CD14-positive monocyte (primary cell): ENCODE results near the gene IGF2BP2. TPM values are rescaled to one million over a fixed set of nuclear protein-coding genes. Genes with fewer than 3 reads are reported as not detected.

Source experiments
- DNase-seq, 3 donors: peaks; one replicate each; pipeline ENCODE4 v3.0.0-alpha.2; 2011 to 2022
- H2AFZ ChIP-seq: 2 replicates; pipeline ENCODE4 v1.6.0; 2012; ENCODE audit warnings: mild to moderate bottlenecking, low read depth, low read length, inconsistent platforms; ENCODE audit not compliant: insufficient read depth, poor library complexity, severe bottlenecking
- H3K27ac ChIP-seq, 2 donors: 1 replicate in 1 of 2; 2 replicates in 1 of 2; pipeline ENCODE4 v1.5.1; 2012 to 2013; ENCODE audit warnings: low read length in 2 of 2, control low read depth in 1 of 2, inconsistent platforms in 1 of 2, low read depth in 1 of 2, mild to moderate bottlenecking in 1 of 2
- H3K27me3 ChIP-seq, 2 donors: one replicate each; pipeline versions ENCODE4 v1.6.0 to v1.6.1; 2011 to 2013; ENCODE audit warnings: low read length in 2 of 2; ENCODE audit not compliant: control insufficient read depth in 2 of 2, insufficient read depth in 2 of 2
- H3K36me3 ChIP-seq, 2 donors: replicated peaks in 1 of 2; 1 replicate in 1 of 2; 2 replicates in 1 of 2; pipeline versions ENCODE4 v1.5.1 to v1.6.1; 2012 to 2013; ENCODE audit warnings: low read length in 2 of 2, control low read depth in 1 of 2, inconsistent platforms in 1 of 2, mild to moderate bottlenecking in 1 of 2; ENCODE audit not compliant: insufficient read depth in 2 of 2, control insufficient read depth in 1 of 2
- H3K4me1 ChIP-seq, 2 donors: 1 replicate in 1 of 2; 2 replicates in 1 of 2; pipeline versions ENCODE4 v1.5.1 to v1.6.1; 2012 to 2013; ENCODE audit warnings: low read length in 2 of 2, control low read depth in 1 of 2, inconsistent platforms in 1 of 2, mild to moderate bottlenecking in 1 of 2, moderate library complexity in 1 of 2; ENCODE audit not compliant: insufficient read depth in 2 of 2, control insufficient read depth in 1 of 2
- H3K4me2 ChIP-seq: replicated peaks from 2 replicates; pipeline ENCODE3; 2012; ENCODE audit warnings: low read length, moderate library complexity, mild to moderate bottlenecking; ENCODE audit not compliant: poor library complexity, severe bottlenecking; ENCODE audit errors: extremely low read depth
- H3K4me3 ChIP-seq, 3 experiments: fragments of 200-600 bp in 1 of 3; sonication (generic) in 1 of 3; replicated peaks in 1 of 3; 1 replicate in 2 of 3; 2 replicates in 1 of 3; pipeline ENCODE4 v1.5.1; 2011 to 2013; ENCODE audit warnings: low read length in 3 of 3, mild to moderate bottlenecking in 3 of 3, control low read depth in 2 of 3, low read depth in 2 of 3, inconsistent platforms in 1 of 3, moderate library complexity in 1 of 3
- H3K79me2 ChIP-seq: 2 replicates; pipeline ENCODE4 v1.6.0; 2012; ENCODE audit warnings: mild to moderate bottlenecking, control low read depth, inconsistent platforms, low read length, moderate library complexity; ENCODE audit not compliant: insufficient read depth
- H3K9ac ChIP-seq: 2 replicates; pipeline ENCODE4 v1.6.0; 2017; ENCODE audit warnings: low read length, mild to moderate bottlenecking; ENCODE audit not compliant: insufficient read depth, poor library complexity, severe bottlenecking
- H3K9me3 ChIP-seq, 2 donors: replicated peaks in 1 of 2; 1 replicate in 1 of 2; 2 replicates in 1 of 2; pipeline versions ENCODE4 v1.5.1 to v1.6.1; 2012 to 2013; ENCODE audit warnings: low read length in 2 of 2, control low read depth in 1 of 2; ENCODE audit not compliant: control insufficient read depth in 1 of 2, insufficient read depth in 1 of 2
- H4K20me1 ChIP-seq: 2 replicates; pipeline ENCODE4 v1.6.0; 2012; ENCODE audit warnings: mild to moderate bottlenecking, low read length, control low read depth, moderate library complexity; ENCODE audit not compliant: insufficient read depth
- H3K27ac Mint-ChIP-seq, 7 donors: one replicate each; pipeline ENCODE4 v1.8.0; 2020; ENCODE audit warnings: mild to moderate bottlenecking in 7 of 7, mixed read lengths in 7 of 7, moderate library complexity in 6 of 7, inconsistent platforms in 2 of 7
- H3K27me3 Mint-ChIP-seq, 3 donors: one replicate each; pipeline ENCODE4 v1.8.0; 2021 to 2022; ENCODE audit warnings: low read depth in 3 of 3, mild to moderate bottlenecking in 3 of 3, mixed read lengths in 3 of 3, moderate library complexity in 3 of 3, inconsistent platforms in 1 of 3
- H3K36me3 Mint-ChIP-seq, 2 donors: one replicate each; pipeline ENCODE4 v1.8.0; 2020; ENCODE audit warnings: mixed read lengths in 2 of 2, inconsistent platforms in 1 of 2, mild to moderate bottlenecking in 1 of 2
- H3K4me1 Mint-ChIP-seq: one replicate; pipeline ENCODE4 v1.8.0; 2020; ENCODE audit warnings: mild to moderate bottlenecking, mixed read lengths
- H3K4me3 Mint-ChIP-seq, 2 donors: one replicate each; pipeline ENCODE4 v1.8.0; 2020; ENCODE audit warnings: mild to moderate bottlenecking in 2 of 2, mixed read lengths in 2 of 2, moderate library complexity in 1 of 2
- H3K9me3 Mint-ChIP-seq, 7 donors: one replicate each; pipeline ENCODE4 v1.8.0; 2020 to 2022; ENCODE audit warnings: mixed read lengths in 7 of 7, mild to moderate bottlenecking in 6 of 7, moderate library complexity in 6 of 7, inconsistent platforms in 2 of 7
- WGBS: methylation state at CpG from one replicate; pipeline ENCODE4 v1.1.5; 2013; ENCODE audit warnings: missing lambda C conversion rate; ENCODE audit not compliant: insufficient coverage; 5-methylcytosine and 5-hydroxymethylcytosine counted together
- intact Hi-C, 2 donors: fragments of 100-400 bp; cut with micrococcal nuclease; formaldehyde crosslinking; loops; one replicate each; pipeline versions ENCODE4 v1.15.0 to v1.15.1; 2023
- polyA plus RNA-seq, 3 donors: library from polyadenylated mRNA; depleted of rRNA in 1 of 3; unstranded in 2 of 3; stranded (reverse) in 1 of 3; fragments of 300-500 nt in 2 of 3; fragments of >200 nt in 1 of 3; fragmentation: Illumina TruSeq in 2 of 3; gene quantifications; 1 replicate in 2 of 3; 2 replicates in 1 of 3; pipeline ENCODE4 v1.2.3, GENCODE V29; 2012 to 2021
- TF ChIP-seq, protein P1 (sequence below): fragments of 200-600 bp; IDR thresholded peaks from one replicate; pipeline ENCODE4 v1.8.0; 2022; ENCODE audit warnings: antibody characterized with exemption, mild to moderate bottlenecking

Gene IGF2BP2
- polyA plus RNA-seq, 3 donors = 0.78 to 2.8 (median 1.00) TPM

DNA sequence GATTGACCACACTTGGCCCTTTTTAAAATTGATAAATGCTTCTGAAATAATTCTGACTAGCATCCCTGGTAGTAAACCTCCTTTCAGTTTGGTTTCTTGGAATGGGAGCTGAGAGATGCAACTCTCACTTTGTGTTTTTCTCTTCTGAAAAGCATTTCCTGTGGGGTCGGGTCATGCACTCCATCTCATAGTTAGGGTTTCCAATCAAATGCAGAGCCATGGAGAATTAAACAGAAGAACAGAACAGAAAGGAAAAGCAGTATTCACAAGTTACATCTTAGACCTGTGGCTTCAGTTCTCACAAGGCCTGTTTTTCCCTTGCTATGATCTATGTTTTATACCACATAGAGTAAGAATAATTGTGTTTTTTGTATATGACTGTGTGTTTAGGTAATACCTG is 199.1 kb downstream of the IGF2BP2 start:
- H3K4me3 Mint-ChIP-seq = no peak overlapping the region
- no peak for DNase-seq
- no peak overlapping the region for H3K4me3 ChIP-seq
- no peak overlapping the region for H3K4me2 ChIP-seq
- no peak overlapping the region for H2AFZ ChIP-seq
- peaks cover 65 to 83% of the 10 kb centered on the region in 2 donors for H3K36me3 Mint-ChIP-seq
- no peaks in the 10 kb centered on the region for H4K20me1 ChIP-seq
- H3K27ac ChIP-seq = no peak overlapping the region
- H3K9ac ChIP-seq = no peak overlapping the region
- TF ChIP-seq, protein P1, sequence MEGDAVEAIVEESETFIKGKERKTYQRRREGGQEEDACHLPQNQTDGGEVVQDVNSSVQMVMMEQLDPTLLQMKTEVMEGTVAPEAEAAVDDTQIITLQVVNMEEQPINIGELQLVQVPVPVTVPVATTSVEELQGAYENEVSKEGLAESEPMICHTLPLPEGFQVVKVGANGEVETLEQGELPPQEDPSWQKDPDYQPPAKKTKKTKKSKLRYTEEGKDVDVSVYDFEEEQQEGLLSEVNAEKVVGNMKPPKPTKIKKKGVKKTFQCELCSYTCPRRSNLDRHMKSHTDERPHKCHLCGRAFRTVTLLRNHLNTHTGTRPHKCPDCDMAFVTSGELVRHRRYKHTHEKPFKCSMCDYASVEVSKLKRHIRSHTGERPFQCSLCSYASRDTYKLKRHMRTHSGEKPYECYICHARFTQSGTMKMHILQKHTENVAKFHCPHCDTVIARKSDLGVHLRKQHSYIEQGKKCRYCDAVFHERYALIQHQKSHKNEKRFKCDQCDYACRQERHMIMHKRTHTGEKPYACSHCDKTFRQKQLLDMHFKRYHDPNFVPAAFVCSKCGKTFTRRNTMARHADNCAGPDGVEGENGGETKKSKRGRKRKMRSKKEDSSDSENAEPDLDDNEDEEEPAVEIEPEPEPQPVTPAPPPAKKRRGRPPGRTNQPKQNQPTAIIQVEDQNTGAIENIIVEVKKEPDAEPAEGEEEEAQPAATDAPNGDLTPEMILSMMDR = no peak
- peaks cover 64 to 89% of the 10 kb centered on the region in 2 donors for H3K36me3 ChIP-seq
- intact Hi-C loops = no loop called here
- H3K4me1 Mint-ChIP-seq = peaks cover 17% of the 10 kb centered on the region
- no CpG with 5 or more reads among the region's 1 CpG for WGBS
- H3K9me3 ChIP-seq = no peaks in the 10 kb centered on the region
- H3K4me1 ChIP-seq = peaks cover 7 to 9% of the 10 kb centered on the region in 2 donors
- H3K9me3 Mint-ChIP-seq = no peaks in the 10 kb centered on the region
- H3K27me3 ChIP-seq = no peaks in the 10 kb centered on the region
- no peaks in the 10 kb centered on the region for H3K79me2 ChIP-seq
- H3K27ac Mint-ChIP-seq = no peak overlapping the region
- H3K27me3 Mint-ChIP-seq = no peaks in the 10 kb centered on the region

DNA sequence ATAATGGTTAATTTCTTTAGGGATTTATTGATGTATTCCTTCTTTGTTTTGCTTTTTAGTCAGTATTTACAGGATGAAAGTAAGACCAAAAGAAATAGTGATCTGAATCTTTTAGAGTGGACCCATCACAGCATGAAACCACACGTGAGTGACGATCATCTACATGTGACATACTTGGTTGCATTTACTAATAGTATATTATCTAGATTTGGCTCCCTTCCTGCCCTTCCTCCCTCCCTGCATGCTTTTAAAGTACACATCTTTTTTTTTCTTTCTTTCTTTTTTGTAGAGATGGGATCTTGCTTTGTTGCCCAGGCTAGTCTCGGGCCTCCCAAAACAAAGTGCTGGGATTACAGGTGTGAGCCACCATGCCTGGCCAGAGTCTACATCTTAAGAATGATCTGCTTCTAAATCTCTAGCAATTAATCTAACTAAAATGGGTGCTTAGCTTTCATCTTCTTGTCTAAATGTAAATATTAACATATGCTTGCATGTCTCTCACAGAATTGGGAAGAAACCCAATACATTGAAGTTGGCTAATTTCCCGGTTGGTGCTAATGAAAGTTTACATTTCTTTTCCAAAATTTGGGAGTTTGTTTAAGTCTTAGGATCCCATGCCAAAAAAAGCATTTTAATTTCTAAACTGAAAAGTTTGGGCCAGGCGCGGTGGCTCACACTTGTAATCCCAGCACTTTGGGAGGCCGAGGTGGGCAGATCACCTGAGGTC is 200.7 kb downstream of the IGF2BP2 start:
- H3K79me2 ChIP-seq = no peaks in the 10 kb centered on the region
- no peak overlapping the region for H3K4me3 ChIP-seq
- Mint-ChIP-seq H3K27me3 (no peaks in the 10 kb centered on the region), H3K9me3 (no peaks in the 10 kb centered on the region), H3K27ac (no peak overlapping the region), H3K4me1 (peaks cover 3% of the 10 kb centered on the region), H3K4me3 (no peak overlapping the region), H3K36me3 (peaks cover 57 to 85% of the 10 kb centered on the region in 2 donors)
- intact Hi-C loops = no loop called here
- no peaks in the 10 kb centered on the region for H4K20me1 ChIP-seq
- H3K4me2 ChIP-seq = no peak overlapping the region
- H2AFZ ChIP-seq = no peak overlapping the region
- TF ChIP-seq, protein P1 = no peak
- H3K4me1 ChIP-seq = no peaks in the 10 kb centered on the region
- no peak overlapping the region for H3K9ac ChIP-seq
- H3K36me3 ChIP-seq = peaks cover 73 to 87% of the 10 kb centered on the region in 2 donors
- no peaks in the 10 kb centered on the region for H3K9me3 ChIP-seq
- 92% methylated on average over 2 of the region's 7 CpGs for WGBS
- no peak for DNase-seq
- no peak overlapping the region for H3K27ac ChIP-seq
- no peaks in the 10 kb centered on the region for H3K27me3 ChIP-seq
